DMS79 (cell line): ENCODE measurements around the gene PEAK1.
"Not testable (repeated sequence)": the region's sequence is repeated elsewhere in the genome, so short reads cannot be mapped to it uniquely, and the experiment has no call there.

Experiments
- DNase-seq: peaks from one replicate; lab custom pipeline; 2025; lab: John Stamatoyannopoulos, UW

PEAK1 gene

DNA sequence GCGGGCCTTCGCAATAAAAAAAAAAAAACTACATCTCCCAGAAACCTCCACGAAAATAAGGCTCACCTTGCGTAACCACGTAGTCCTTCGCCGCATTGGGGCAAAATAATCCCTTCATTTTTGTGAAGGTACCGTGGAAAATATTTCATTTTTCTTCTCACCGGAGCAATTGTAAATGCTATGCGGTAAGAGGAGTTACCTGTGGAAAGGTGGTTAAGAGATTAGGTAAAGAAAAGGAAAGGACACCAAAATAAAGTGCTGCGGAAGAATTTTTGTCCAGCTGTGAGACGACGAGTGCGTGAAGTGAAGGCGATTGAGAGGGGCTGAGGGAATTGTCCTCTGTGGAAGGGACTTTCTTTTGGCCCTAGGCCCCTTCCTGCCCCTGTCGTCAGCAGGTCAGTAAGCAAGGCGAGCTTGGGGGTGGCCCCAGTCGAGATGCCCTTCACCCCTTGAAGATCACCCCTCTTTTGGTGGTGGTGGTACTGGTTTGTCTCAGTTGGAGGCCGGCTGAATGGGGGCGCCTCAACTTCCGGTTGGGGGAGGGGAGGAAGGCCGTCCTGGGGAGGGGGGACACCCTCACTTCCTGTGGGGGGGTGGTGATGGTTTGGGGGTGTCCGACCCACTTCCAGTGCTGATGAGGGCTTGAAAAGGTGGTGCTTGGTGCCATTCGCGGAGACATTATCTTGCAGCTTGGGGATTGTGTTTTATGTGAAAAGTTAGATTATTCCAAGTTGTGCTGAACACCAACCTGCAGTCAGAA is 886 bp upstream of the PEAK1 start, which contains the start of gene HMG20A:
Gene HMG20A, plus strand, starts transcription at position 279 of the 760 bp plus-strand sequence. CDS start 37,520 bp downstream, outside the sequence.
- DNase-seq = peak; percentile 10

DNA sequence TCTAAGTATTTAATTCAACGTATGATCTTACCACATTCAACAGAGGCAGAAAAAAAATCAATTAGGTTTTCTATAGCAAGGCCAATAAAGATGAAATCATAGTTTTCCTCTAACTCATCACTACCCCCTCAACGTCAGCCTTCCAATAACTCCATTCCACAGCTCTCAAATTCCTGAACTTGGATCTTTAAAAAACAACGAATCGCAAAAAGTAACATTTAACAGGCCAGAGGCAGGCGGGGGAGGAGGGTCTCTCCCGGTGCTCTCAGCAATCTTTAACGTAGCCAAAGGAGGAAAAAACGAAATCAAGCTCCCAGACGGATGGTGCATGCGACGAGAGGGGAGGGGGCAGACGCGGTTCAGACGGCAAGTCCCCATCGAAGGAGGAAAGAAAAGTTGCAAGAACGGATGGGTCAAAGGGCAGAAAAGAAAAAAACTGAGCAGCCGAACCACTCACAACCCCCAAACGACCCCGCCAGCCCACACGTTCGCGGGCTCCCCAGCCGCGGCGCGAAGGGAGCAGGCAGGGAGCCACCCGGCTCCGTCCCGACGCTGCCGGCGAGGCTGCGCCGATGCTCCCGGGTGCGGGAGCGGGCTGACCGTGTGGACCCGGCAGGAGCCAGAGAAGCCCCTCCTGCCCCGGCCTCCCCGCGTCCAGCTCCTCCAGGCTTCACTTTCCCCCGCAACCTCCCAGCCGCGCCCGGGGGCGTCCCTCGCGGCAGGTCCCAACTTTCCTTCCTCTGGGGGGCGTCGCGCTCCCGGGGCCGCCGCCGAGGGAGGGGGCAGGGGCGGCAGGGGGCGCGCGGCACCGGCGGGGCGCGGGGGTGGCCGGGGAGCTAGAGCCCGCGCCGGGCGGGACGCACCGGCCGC is 703 bp downstream of the PEAK1 start:
- no peak for DNase-seq

DNA sequence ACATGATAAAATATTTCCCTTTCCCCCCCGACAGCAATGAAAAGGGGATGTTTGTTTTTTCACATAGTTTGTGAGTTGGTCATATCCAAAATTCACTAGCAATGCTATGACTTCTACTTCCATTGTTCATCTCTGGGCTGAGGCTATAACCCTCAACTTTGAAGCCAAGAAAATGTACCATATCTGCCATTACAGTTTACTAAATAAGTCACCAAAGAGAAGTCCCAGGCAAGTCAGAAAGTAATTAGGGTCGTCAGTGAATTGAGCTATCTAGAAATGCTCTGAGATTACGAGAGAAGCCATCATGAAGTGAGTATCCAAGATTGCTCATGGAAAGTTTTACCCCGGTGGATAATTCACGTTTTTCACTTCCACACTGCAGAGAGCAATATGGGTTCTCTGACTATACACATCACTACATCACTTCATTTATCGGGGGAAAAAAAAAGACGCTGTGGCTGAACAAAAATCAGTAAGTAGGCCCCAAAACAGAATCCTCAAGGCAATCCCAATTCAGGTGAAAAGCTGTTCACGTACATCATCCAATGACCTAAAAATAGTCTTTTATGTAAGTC is 1.4 kb downstream of the PEAK1 start:
- no peak for DNase-seq

DNA sequence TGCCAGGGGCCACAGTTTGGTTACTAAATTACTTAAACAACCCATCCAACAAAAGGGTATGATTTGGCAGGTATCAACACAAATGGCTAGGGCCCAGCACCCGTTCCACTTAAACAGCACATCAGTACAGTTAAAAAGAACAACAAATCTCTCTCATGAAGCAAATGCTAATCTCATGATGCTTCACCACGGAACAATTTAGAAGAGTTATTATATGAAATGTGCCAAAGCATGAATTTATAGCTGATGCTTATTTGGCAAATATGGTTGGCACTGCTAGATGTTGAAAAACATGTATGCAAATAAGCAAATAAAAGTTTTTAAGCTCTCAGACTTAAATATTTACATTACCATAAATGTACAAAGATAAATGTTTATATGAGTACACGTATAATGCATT is 2.3 kb downstream of the PEAK1 start:
- no peak for DNase-seq

GRCh38 chr15:77416954-77417353 is 3.0 kb downstream of the PEAK1 start:
- DNase-seq = no peak

DNA sequence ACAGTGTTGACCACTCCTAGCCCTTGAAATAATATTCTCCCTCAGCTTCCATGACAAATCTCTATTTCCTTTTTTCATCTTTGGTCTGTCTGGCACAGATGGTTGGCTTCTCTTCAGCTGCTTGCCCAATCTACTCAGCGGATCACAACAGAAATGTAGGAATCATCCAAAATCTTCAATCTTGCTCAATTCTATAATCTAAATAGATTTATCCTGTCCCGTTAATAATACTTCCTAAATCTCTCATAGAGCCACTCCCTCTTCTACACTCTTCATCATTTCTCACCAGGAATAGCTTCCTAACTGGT is 3.8 kb downstream of the PEAK1 start:
- no peak for DNase-seq

DNA sequence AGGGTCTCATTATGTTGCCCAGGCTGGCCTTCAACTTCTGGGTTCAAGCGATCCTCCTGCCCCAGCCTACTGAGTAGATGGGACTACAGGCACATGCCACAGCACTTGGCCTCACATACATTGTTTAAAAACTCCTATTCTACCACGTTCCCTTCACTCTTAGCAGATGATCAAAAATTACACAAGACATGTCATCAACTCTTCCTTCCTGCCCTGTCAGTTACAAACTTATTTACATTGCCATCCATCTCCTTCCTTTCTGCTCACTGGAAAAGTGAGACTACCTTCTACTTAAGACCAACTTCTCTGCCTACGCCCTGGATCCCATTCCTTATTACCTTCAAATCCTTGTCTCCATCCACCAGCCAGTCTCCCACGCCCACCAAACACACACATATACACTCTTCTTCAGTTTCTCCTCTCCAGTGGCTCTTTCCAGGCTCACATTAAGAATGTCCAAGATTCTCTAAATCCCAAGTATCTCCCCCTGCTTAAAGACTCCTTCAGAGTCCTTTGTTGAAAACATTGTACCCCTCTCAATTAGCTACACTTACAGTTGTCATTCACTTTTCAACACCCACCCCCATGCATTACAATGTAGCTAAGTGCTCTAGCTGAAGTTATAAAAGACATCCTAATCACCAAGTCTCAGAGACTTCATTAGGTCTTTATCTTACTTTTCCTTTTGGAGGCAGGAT is 4.3 kb downstream of the PEAK1 start:
- DNase-seq = no peak

GRCh38 chr15:77414789-77415442 is 5.0 kb downstream of the PEAK1 start:
- no peak for DNase-seq

DNA sequence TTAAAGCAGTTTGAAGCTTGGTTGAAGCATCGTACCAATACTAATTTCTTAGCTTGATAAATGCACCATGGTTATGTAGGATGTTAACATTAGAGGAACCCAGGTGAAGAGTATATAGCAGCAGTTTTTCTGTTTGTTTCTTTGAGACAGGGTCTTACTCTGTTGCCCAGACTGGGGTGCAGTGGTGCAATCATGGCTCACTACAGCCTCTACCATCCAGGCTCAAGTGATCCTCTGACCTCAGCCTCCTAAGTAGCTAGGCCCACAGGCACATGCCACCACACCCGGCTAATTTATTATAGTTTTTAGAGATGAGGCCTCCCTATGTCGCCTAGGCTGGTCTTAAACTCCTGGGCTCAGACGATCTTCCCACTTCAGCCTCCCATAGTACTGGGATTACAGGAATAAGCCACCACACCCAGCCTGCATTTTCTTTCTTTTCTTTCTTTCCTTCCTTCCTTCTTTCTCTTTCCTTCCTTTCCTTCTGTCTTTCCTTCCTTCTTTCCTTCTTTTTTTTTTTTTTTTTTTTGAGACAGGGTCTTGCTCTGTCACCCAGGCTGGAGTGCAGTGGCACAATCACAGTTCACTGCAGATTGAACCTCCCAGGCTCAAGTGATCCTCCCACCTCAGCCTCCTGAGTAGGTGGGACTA is 6.1 kb downstream of the PEAK1 start:
- DNase-seq = no peak

DNA sequence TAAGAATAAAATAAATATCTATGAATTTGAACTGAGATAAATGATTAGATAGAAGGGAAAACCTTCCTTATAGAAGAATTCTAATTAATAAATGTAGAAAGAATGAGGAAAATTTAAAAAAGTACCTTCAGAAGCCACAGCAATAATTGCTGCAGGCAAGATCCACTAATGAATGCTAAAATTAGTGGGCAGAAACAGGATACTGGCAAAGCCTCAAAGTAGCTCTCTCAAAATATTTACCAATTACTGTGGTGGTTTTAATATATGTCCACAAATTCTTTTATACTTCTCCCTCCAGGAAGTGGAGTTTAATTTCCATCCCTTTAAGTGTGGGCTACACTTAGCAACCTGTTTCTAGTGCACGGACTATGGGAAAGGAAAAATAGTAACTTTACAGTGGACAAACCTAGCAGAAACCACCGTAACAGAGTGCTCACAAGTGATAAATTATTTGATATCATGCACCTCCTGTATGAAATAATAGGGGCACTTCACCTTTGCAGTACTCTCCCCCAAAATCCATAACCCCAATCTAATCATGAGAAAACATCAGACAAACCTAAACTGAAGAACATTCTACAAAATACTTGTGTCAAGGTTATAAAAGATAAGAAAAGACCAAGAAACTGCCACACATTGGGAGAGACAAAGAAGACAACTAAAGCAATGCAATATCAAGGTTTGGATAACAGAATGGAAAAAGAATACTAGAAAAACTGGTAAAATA is 6.8 kb downstream of the PEAK1 start:
- no peak for DNase-seq

DNA sequence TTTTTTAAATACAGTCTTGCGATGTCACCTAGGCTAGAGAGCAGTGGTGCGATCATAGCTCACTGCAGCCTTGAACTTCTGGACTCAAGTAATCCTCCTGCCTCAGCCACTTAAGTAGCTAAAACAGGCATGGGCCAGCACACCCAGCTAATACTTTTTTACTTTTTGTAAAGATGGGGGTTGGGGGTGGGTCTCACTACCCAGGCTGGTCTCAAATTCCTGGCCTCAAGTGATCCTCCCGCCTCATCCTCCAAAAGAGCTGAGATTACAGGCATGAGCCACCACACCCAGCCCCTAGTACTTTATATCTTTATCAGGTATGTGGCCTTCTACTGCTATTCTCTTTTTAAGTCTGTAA is 8.3 kb downstream of the PEAK1 start:
- DNase-seq = no peak

DNA sequence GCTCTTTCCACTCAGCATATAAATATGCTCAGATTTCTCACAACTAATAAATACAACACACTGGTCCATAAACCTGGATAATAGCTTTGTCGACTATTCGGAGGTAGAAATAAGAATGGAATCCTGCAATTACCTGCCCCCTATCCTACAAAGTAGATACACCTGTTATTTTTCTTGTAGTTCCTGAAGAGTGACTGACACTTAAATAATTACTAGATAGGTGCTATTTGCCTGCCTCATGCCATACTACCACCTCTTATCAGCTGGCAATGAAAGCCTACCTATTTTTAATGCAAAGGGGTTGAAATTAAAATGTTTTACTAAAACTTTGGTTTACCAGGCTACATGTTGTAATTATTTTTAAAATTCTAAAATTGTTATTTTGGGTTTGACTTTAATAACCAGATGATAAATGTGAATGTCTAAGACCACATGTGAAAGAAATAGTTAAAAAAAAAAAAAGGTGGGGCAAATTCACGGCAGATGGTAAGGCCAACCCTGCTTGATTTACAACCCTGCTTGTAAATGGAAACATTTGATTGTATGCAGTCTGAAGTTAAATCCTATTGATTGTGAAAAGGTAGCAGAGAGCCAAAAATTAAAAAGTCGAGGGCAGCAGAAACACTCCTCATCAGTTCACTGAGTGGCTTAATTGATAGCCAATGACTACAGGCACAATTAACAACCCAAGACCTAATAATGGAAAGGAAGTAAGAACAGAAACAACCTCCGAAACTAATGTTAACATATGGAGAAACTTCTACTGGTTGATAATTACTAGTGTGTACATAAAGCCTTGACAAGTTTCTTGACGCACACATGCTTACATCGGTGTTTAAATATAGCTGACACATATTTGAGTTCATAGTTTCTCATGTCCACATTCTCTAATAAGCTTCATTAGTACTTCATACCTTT is 8.9 kb downstream of the PEAK1 start:
- no peak for DNase-seq

GRCh38 chr15:77410157-77410500 is 9.8 kb downstream of the PEAK1 start:
- DNase-seq = not testable (repeated sequence)

DNA sequence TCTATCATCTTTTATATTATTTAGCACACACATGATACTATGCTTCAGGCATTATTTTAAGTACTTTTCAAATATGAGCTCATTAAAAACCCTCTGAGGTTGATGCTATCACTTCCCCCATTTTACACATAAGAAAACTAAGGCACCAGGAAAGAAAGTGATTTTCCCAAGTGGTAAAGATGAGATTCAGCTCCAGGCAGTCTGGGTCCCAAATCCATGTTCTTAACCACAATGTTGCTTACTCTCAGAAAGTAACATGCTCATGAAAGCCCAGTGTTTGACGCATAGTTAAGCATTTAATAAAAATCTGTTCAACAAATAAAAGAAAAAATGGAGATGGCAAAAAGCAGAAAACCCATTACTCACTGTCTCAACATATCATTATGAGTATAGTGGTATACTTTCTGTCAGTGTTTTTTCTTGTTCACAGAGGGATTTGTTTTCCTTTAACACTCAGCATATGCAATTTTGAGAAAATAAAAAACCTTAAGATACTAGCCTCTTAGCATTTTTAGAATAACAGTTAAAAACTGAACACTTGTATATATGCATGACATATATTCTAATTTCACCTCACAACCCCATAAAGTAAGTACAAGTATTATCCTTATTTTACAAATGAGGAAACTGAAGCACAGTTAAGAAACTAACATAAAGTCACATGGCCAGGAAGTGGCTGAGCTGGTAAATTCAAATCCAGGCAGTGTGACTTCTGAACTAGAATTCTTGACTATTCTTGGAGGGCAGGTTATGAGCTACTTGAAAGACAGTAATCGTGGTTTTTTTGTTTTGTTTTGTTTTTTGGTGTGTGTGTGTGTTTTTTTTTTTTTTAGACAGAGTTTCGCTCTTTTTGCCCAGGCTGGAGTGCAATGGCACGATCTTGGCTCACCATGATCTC is 10.4 kb downstream of the PEAK1 start:
- no peak for DNase-seq

DNA sequence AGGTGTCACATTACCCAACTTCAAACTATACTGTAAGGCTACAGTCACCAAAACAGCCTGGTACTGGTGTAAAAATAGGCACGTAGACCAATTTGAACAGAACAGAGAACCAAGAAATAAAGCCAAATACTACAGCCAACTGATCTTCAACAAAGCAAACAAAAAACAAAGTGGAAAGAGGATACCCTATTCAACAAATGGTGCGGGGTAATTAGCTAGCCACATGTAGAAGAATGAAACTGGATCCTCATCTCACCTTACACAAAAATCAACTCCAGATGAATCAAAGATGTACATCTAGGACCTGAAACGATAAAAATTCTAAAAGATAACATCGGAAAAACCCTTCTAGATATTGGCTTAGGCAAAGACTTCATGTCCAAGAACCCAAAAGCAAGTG is 13.1 kb downstream of the PEAK1 start:
- DNase-seq = no peak

DNA sequence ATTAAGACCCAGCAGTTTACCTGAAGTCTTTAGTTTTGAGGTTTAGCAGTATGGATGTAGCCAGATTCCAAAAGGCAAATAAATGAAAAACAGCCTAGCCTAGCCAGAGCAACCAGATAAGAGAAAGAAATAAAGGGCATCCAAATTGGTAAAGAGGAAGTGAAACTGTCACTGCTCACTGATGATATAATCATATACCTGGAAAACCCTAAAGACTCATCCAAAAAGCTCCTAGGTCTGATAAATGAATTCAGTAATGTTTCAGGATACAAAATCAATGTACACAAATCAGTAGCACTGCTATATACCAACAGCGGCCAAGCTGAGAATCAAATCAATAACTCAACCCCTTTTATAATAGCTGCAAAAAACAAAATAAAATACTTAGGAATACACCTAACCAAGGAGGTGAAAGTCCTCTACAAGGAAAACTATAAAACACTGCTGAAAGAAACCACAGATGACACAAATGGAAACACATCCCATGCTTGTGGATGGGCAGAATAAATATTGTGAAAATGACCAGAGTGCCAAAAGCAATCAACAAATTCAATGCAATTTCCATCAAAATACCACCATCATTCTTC is 13.6 kb downstream of the PEAK1 start:
- DNase-seq = not testable (repeated sequence)

DNA sequence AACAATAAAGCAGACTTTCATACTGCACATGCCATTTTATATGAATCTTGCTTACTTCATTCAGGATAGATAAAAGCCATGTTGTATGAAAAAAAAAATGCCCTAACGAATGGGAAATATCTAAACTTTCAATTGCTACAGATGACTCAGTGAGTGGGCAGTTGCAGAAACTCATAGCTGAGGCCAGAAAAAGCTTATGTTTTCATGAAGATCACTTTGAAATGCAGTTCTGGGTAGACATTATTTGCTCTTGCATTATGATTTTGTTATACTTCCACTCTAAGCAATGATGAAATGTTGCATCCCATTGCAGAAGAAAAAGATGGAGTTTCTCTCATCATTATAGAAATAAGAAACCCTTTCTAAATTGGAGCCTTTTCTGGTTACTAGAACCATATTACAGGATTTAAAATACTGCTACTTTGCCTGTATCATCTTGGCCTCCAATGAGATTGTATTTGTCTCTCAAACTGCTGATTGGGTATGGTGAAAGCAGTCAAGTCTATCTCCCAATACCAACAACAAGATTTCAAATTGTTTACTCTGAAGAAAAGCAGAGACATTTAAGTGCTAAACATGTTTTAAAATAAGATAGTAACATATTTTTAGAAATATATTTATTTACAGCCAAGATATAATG is 17.0 kb downstream of the PEAK1 start:
- no peak for DNase-seq

DNA sequence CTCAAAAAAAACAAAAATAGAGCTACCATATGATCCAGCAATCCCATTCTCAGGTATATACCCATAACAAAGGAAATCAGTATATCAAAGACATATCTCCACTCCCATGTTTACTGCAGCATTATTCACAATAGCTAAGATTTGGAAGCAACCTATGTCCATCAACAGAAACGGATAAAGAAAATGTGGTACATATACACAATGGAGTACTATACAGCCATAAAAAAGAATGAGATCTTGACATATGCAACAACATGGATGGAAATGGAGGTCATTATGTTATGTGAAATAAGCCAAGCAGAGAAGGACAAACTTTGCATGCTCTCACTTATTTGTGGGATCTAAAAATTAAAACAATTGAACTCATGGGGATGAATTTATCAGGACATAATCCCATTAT is 19.6 kb downstream of the PEAK1 start:
- no peak for DNase-seq
